Suprapubic skin (tissue), 4 donors: ENCODE results near the gene DNMBP. TPM values are rescaled to one million over a fixed set of nuclear protein-coding genes. Genes with fewer than 3 reads are reported as not detected.

ENCODE experiments used
- DNase-seq, 2 donors: peaks; one replicate each; pipeline ENCODE4 v3.0.0-alpha.2; 2019; ENCODE audit warnings: low spot score in 2 of 2
- H3K27ac ChIP-seq: fragments of 200-600 bp; sonication (generic); one replicate; pipeline ENCODE4 v1.5.1; 2019
- H3K27me3 ChIP-seq: fragments of 200-600 bp; sonication (generic); one replicate; pipeline ENCODE4 v1.5.1; 2019
- H3K36me3 ChIP-seq: fragments of 200-600 bp; sonication (generic); one replicate; pipeline ENCODE4 v1.5.1; 2019
- H3K4me1 ChIP-seq: fragments of 200-600 bp; sonication (generic); one replicate; pipeline ENCODE4 v1.5.1; 2019
- H3K4me3 ChIP-seq: fragments of 200-600 bp; sonication (generic); one replicate; pipeline ENCODE4 v1.5.1; 2019; ENCODE audit warnings: mild to moderate bottlenecking
- H3K9me3 ChIP-seq: fragments of 200-600 bp; sonication (generic); one replicate; pipeline ENCODE4 v1.5.1; 2019
- EP300 ChIP-seq: sonication (generic); formaldehyde crosslinking; IDR thresholded peaks from one replicate; pipeline ENCODE4 v1.6.1; 2017; ENCODE audit warnings: antibody characterized with exemption
- POLR2A ChIP-seq, 2 donors: fragments of 450-650 bp; IDR thresholded peaks; one replicate each; pipeline ENCODE4 v1.6.1; 2017; ENCODE audit warnings: antibody characterized with exemption in 2 of 2, mild to moderate bottlenecking in 2 of 2, moderate library complexity in 2 of 2
- POLR2AphosphoS5 ChIP-seq, 3 donors: sonication (generic); formaldehyde crosslinking; IDR thresholded peaks; one replicate each; pipeline ENCODE4 v1.6.1; 2017; ENCODE audit warnings: antibody characterized with exemption in 3 of 3
- WGBS: methylation state at CpG from one replicate; pipeline ENCODE4 v1.1.5; 2018; 5-methylcytosine and 5-hydroxymethylcytosine counted together
- total RNA-seq, 4 donors: library from RNA; depleted of rRNA; stranded (reverse); fragments of >200 nt; gene quantifications; one replicate each; pipeline ENCODE4 v1.1.0, GENCODE V29; 2016
- TF ChIP-seq, protein P1 (sequence below), 2 donors: fragments of 200-600 bp in 1 of 2; fragments of 450-650 bp in 1 of 2; sonication (generic) in 1 of 2; IDR thresholded peaks; one replicate each; pipeline ENCODE4 v1.5.1; 2016 to 2019; ENCODE audit warnings: antibody characterized with exemption in 2 of 2, mild to moderate bottlenecking in 1 of 2, moderate library complexity in 1 of 2

The DNMBP gene
- total RNA-seq, 4 donors from 2014 or later: 43.4 to 89.6 (median 52.3) TPM

DNA sequence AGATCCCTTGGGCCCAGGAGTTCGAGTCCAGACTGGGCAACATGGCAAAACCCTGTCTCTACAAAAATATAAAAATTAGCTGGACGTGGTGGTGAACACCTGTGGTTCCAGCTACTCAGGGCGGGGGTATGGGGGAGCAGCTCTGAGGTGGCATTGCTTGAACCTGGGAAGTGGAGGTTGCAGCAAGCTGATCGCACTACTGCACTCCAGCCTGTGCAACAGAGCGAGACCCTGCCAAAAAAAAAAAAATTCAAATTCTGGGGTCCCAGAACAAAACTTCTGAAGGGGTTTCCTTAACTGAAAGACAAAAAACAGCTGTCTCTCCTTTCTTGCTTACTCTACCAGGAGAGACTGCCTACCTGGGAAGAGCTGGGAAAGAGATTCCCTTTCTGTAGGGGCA lies 27.0 kb downstream of the DNMBP start:
- H3K4me1 ChIP-seq: peaks cover 60% of the 10 kb centered on the region
- H3K27ac ChIP-seq: peak overlapping the region; percentile 78
- H3K36me3 ChIP-seq: no peaks in the 10 kb centered on the region
- no peak for TF ChIP-seq EP300
- TF ChIP-seq POLR2AphosphoS5 (IDR thresholded peaks at IDR 0.05): no peak
- no peak for TF ChIP-seq POLR2A (IDR thresholded peaks at IDR 0.05)
- TF ChIP-seq, protein P1, sequence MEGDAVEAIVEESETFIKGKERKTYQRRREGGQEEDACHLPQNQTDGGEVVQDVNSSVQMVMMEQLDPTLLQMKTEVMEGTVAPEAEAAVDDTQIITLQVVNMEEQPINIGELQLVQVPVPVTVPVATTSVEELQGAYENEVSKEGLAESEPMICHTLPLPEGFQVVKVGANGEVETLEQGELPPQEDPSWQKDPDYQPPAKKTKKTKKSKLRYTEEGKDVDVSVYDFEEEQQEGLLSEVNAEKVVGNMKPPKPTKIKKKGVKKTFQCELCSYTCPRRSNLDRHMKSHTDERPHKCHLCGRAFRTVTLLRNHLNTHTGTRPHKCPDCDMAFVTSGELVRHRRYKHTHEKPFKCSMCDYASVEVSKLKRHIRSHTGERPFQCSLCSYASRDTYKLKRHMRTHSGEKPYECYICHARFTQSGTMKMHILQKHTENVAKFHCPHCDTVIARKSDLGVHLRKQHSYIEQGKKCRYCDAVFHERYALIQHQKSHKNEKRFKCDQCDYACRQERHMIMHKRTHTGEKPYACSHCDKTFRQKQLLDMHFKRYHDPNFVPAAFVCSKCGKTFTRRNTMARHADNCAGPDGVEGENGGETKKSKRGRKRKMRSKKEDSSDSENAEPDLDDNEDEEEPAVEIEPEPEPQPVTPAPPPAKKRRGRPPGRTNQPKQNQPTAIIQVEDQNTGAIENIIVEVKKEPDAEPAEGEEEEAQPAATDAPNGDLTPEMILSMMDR (IDR thresholded peaks at IDR 0.05): no peak
- H3K9me3 ChIP-seq: no peaks in the 10 kb centered on the region
- H3K27me3 ChIP-seq: no peaks in the 10 kb centered on the region
- WGBS: 90% methylated on average over 5 of the region's 5 CpGs
- H3K4me3 ChIP-seq: no peak overlapping the region
- DNase-seq: no peak

- Histone ChIP-seq H3K4me1 (peaks cover 70% of the 10 kb centered on the region), H3K36me3 (no peaks in the 10 kb centered on the region), H3K4me3 (no peak overlapping the region), H3K9me3 (no peaks in the 10 kb centered on the region), H3K27me3 (no peaks in the 10 kb centered on the region), H3K27ac (peak overlapping the region; percentile 27)
- WGBS: 76% methylated on average over 6 of the region's 6 CpGs
- TF ChIP-seq POLR2A (IDR thresholded peaks at IDR 0.05) (no peak), EP300 (no peak), POLR2AphosphoS5 (IDR thresholded peaks at IDR 0.05) (no peak)
- TF ChIP-seq, protein P1 (IDR thresholded peaks at IDR 0.05): no peak
- DNase-seq: no peak
Observed at GRCh38 chr10:99981581-99982199, 28.1 kb downstream of the DNMBP start.

DNA sequence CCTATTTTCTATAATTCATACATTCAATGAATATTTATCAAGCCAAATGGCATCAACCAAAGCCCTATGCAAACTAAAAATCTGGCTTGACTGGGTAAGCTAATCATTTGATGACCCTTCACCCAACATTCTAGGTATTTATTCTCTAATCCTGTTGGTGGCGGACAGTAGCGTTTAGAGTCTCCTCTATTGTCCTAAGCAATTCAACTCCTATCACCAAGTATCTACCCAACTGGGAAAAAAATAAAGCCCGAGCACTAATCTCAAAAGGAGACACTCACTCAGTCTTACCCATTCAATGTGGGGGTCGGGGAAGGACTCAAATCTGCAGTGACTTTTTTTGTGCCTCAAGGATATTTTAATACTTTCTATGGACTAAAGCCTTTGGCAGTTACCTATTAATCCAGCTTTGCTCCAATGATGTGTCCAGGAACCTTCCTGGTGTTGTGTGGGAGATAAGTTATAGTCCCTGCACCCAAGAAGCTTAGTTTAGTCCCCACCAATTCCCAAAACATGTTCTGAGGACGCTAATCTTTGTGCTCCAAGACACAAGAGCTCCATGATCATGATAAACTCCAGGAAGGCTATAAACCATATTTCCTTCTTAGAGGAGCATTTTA lies 30.6 kb downstream of the DNMBP start:
- Histone ChIP-seq H3K4me1 (peaks cover 73% of the 10 kb centered on the region), H3K4me3 (no peak overlapping the region), H3K27me3 (no peaks in the 10 kb centered on the region), H3K36me3 (no peaks in the 10 kb centered on the region), H3K27ac (peak overlapping the region; percentile 10), H3K9me3 (no peaks in the 10 kb centered on the region)
- TF ChIP-seq EP300: no peak
- TF ChIP-seq, protein P1 (IDR thresholded peaks at IDR 0.05): no peak
- no peak for TF ChIP-seq POLR2AphosphoS5 (IDR thresholded peaks at IDR 0.05)
- no peak for TF ChIP-seq POLR2A (IDR thresholded peaks at IDR 0.05)
- DNase-seq: no peak
- 83% methylated on average over 5 of the region's 5 CpGs for WGBS

DNA sequence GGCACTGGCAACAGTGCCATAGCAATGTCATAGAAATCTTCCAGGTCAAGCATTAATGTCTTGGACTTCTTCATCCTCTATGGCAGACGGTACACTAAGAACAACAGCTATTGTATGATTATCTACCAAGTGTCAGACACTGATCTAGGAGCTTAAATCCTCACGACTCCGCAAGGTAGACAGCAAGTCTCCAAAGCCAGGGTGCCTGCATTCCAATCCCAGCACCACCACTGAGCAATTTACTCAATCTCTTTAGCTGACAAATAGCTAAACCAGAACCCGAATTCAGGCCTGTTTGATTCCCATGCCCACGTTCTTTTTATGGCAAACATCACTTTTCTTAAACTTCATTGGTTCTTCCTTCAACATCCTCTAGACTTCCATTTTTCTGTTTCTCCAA lies 31.8 kb downstream of the DNMBP start:
- Histone ChIP-seq H3K27ac (peak overlapping the region; percentile 76), H3K36me3 (no peaks in the 10 kb centered on the region), H3K4me1 (peaks cover 61% of the 10 kb centered on the region), H3K27me3 (no peaks in the 10 kb centered on the region), H3K4me3 (no peak overlapping the region), H3K9me3 (no peaks in the 10 kb centered on the region)
- TF ChIP-seq, protein P1 (IDR thresholded peaks at IDR 0.05): no peak
- no peak for TF ChIP-seq EP300
- no peak for TF ChIP-seq POLR2AphosphoS5 (IDR thresholded peaks at IDR 0.05)
- no peak for TF ChIP-seq POLR2A (IDR thresholded peaks at IDR 0.05)
- no peak for DNase-seq
- WGBS: 94% methylated on average over 5 of the region's 5 CpGs

DNA sequence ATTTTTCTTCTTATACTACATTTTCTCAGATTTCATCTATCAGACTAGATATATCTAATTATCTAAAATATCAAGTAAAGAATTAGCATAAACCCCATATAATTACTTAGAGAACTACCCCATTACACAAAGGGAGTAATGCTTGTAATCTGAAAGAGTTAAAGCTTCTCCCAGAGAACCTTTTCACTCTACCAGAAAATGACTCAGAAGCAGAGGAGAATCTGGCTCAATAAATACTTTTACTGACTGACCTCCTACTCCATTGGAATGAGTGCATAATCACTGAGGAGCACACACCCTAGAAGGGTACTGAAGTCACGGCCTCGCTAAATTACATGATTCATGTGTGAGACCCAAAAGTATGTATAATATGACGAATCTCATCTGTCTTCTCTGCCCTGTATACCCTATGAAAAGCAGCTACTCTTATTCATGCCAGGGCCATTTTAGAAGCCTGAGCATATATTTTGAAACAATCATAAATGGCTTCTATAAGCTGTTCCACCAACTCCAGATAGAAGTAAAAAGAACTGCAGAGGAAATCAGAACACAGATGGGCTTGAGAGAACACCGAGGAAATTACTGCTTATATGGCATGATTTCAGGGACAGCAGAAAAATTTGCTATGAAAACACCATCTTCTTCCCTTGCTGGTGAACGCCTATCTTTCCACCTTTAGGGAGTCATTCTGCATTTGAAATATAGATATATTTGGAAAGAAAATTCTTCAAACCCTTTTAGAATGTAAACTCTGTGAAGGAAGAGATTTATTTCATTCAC lies 32.7 kb downstream of the DNMBP start:
- H3K27me3 ChIP-seq: no peaks in the 10 kb centered on the region
- 42% methylated on average over 5 of the region's 5 CpGs for WGBS
- peaks cover 58% of the 10 kb centered on the region for H3K4me1 ChIP-seq
- no peaks in the 10 kb centered on the region for H3K36me3 ChIP-seq
- peak overlapping the region; percentile 76 for H3K27ac ChIP-seq
- H3K4me3 ChIP-seq: no peak overlapping the region
- no peaks in the 10 kb centered on the region for H3K9me3 ChIP-seq
- no peak for DNase-seq
- TF ChIP-seq POLR2AphosphoS5 (IDR thresholded peaks at IDR 0.05): peak in 1 of 3 donors; percentile 14
- TF ChIP-seq, protein P1 (IDR thresholded peaks at IDR 0.05): no peak
